Caco-2 (cell line): ENCODE results near the gene TRMT1L. TPM values are rescaled to one million over a fixed set of nuclear protein-coding genes. Genes with fewer than 3 reads are reported as not detected.

ENCODE experiments used
- BruUV-seq: library from RNA; stranded (reverse); fragments of 400-500 nt; replicated peaks from 2 replicates; lab custom pipeline; 2021; lab: Mats Ljungman, UMichigan
- CTCF ChIA-PET: fragments of 300-600 bp; sonication (Branson Sonifier 250); formaldehyde crosslinking; loops from one replicate; lab custom pipeline; 2022; ENCODE audit warnings: antibody characterized with exemption; lab: Charles Lee
- POLR2A ChIA-PET: fragments of 300-600 bp; sonication (Branson Sonifier 250); formaldehyde crosslinking; loops from one replicate; lab custom pipeline; 2022; ENCODE audit warnings: antibody characterized with exemption; lab: Charles Lee
- DNase-seq, 2 experiments: peaks; one replicate each; pipeline versions ENCODE4 v3.0.0 to v3.0.0-alpha.2; 2020 to 2022
- H3K27me3 ChIP-seq: replicated peaks from 2 replicates; pipeline ENCODE4 v1.6.0; 2011; ENCODE audit warnings: low read length; ENCODE audit not compliant: control insufficient read depth, insufficient read depth
- H3K36me3 ChIP-seq: 2 replicates; pipeline ENCODE4 v1.5.1; 2011; ENCODE audit warnings: low read length; ENCODE audit not compliant: control insufficient read depth, insufficient read depth
- H3K4me1 ChIP-seq: fragments of 250-450 bp; sonication (Bioruptor Pico); 2 replicates; pipeline ENCODE4 v1.5.1; 2020; ENCODE audit warnings: mild to moderate bottlenecking
- H3K4me3 ChIP-seq: 2 replicates; pipeline ENCODE4 v1.5.1; 2011; ENCODE audit warnings: low read depth, mild to moderate bottlenecking, control low read depth, low read length
- H3K9me3 ChIP-seq: fragments of 250-450 bp; sonication (Bioruptor Pico); 2 replicates; pipeline ENCODE4 v1.5.1; 2020; ENCODE audit warnings: mild to moderate bottlenecking, moderate library complexity
- H3K27ac Mint-ChIP-seq: one replicate; pipeline ENCODE4 v1.8.0; 2022; ENCODE audit warnings: mixed read lengths; ENCODE audit not compliant: unreplicated experiment
- H3K27me3 Mint-ChIP-seq: one replicate; pipeline ENCODE4 v1.8.0; 2022; ENCODE audit warnings: mixed read lengths; ENCODE audit not compliant: insufficient read depth, unreplicated experiment
- H3K36me3 Mint-ChIP-seq: one replicate; pipeline ENCODE4 v1.8.0; 2022; ENCODE audit warnings: mild to moderate bottlenecking, mixed read lengths; ENCODE audit not compliant: insufficient read depth, unreplicated experiment
- H3K4me1 Mint-ChIP-seq: one replicate; pipeline ENCODE4 v1.8.0; 2022; ENCODE audit warnings: low read depth, mixed read lengths; ENCODE audit not compliant: unreplicated experiment
- H3K4me3 Mint-ChIP-seq: one replicate; pipeline ENCODE4 v1.8.0; 2022; ENCODE audit warnings: mild to moderate bottlenecking, moderate library complexity, mixed read lengths; ENCODE audit not compliant: unreplicated experiment
- H3K9me3 Mint-ChIP-seq: one replicate; pipeline ENCODE4 v1.8.0; 2022; ENCODE audit warnings: mixed read lengths; ENCODE audit not compliant: unreplicated experiment
- intact Hi-C: fragments of 100-400 bp; cut with micrococcal nuclease; formaldehyde crosslinking; loops from one replicate; pipeline ENCODE4 v1.10.0; 2022; ENCODE audit not compliant: unreplicated experiment
- total RNA-seq: library from RNA; stranded (reverse); gene quantifications from 2 replicates; pipeline ENCODE4 v1.2.3, GENCODE V29; 2022
- TF ChIP-seq, protein P1 (sequence below), 2 experiments: fragments of 200-600 bp in 1 of 2; IDR thresholded peaks; 1 replicate in 1 of 2; 2 replicates in 1 of 2; pipeline versions ENCODE4 v1.5.1 to v1.8.0; 2011 to 2022; ENCODE audit warnings: antibody characterized with exemption in 1 of 2, control low read depth in 1 of 2, inconsistent platforms in 1 of 2, low read depth in 1 of 2, low read length in 1 of 2, mild to moderate bottlenecking in 1 of 2, moderate library complexity in 1 of 2; ENCODE audit not compliant: insufficient read depth in 1 of 2, severe bottlenecking in 1 of 2, unreplicated experiment in 1 of 2

TRMT1L gene
- total RNA-seq, 1 experiment from 2014 or later: 14.2 TPM

DNA sequence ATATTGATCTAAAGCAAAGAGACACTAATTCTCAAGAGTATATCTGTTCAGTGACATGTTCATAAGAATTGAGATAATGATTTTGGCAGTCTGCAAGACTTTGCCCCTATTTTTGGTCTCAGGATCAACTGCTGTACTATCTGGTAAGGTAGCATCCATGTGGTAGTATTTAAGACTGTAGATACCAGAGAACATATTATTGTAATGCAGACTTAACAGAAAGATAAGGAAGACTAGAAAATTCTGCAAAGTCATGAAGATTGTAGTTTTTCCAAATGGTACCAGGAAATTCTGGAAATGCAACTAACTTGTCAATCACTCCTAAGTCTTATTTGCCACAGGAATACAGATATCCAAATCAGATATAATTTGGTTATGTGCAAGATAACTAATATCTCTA, 76.3 kb downstream of the TRMT1L start:
- TF ChIP-seq, protein P1, sequence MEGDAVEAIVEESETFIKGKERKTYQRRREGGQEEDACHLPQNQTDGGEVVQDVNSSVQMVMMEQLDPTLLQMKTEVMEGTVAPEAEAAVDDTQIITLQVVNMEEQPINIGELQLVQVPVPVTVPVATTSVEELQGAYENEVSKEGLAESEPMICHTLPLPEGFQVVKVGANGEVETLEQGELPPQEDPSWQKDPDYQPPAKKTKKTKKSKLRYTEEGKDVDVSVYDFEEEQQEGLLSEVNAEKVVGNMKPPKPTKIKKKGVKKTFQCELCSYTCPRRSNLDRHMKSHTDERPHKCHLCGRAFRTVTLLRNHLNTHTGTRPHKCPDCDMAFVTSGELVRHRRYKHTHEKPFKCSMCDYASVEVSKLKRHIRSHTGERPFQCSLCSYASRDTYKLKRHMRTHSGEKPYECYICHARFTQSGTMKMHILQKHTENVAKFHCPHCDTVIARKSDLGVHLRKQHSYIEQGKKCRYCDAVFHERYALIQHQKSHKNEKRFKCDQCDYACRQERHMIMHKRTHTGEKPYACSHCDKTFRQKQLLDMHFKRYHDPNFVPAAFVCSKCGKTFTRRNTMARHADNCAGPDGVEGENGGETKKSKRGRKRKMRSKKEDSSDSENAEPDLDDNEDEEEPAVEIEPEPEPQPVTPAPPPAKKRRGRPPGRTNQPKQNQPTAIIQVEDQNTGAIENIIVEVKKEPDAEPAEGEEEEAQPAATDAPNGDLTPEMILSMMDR (IDR thresholded peaks at IDR 0.05; ENCODE audit: insufficient read depth in 1 of 2, low read depth in 1 of 2, low read length in 1 of 2, severe bottlenecking in 1 of 2, unreplicated experiment in 1 of 2): no peak
- Mint-ChIP-seq H3K4me3 (no peak overlapping the region), H3K4me1 (peaks cover 6% of the 10 kb centered on the region), H3K9me3 (peaks cover 10% of the 10 kb centered on the region), H3K27ac (no peak overlapping the region), H3K36me3 (no peaks in the 10 kb centered on the region), H3K27me3 (no peaks in the 10 kb centered on the region)
- Histone ChIP-seq H3K36me3 (no peaks in the 10 kb centered on the region), H3K9me3 (no peaks in the 10 kb centered on the region), H3K4me1 (no peaks in the 10 kb centered on the region), H3K4me3 (no peak overlapping the region), H3K27me3 (no peaks in the 10 kb centered on the region)
- POLR2A ChIA-PET: no interaction called here
- no TSS peak for BruUV-seq
- CTCF ChIA-PET: no interaction called here
- intact Hi-C loops: no loop called here
- no peak for DNase-seq

DNA sequence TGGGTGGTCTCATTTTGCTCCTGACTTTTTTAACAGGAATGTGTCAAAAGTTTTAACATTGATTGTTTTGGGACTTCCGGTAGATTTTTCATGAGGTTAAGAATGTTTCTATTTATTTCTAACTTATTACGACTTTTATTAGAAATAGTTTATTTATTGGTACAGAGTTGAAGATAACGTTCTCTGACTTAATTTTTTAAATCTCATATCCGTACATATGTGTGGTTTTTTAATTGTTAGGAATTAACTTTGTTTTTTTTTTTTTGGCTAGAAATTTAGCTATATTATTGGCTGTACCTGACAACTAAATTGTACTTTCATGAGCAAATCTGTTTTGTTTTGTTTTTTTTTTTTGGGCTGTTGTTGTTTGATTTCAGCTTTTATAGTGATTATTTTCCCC, 79.4 kb downstream of the TRMT1L start:
- CTCF ChIA-PET: no interaction called here
- POLR2A ChIA-PET: no interaction called here
- H3K36me3 Mint-ChIP-seq: no peaks in the 10 kb centered on the region
- TF ChIP-seq, protein P1 (IDR thresholded peaks at IDR 0.05; ENCODE audit: insufficient read depth in 1 of 2, low read depth in 1 of 2, low read length in 1 of 2, severe bottlenecking in 1 of 2, unreplicated experiment in 1 of 2): no peak
- intact Hi-C loops: no loop called here
- Histone ChIP-seq H3K4me1 (no peaks in the 10 kb centered on the region), H3K4me3 (no peak overlapping the region), H3K9me3 (no peaks in the 10 kb centered on the region), H3K27me3 (no peaks in the 10 kb centered on the region), H3K36me3 (no peaks in the 10 kb centered on the region)
- no peak for DNase-seq
- no peak overlapping the region for H3K4me3 Mint-ChIP-seq
- no peak overlapping the region for H3K27ac Mint-ChIP-seq
- no TSS peak for BruUV-seq
- H3K27me3 Mint-ChIP-seq: no peaks in the 10 kb centered on the region
- H3K9me3 Mint-ChIP-seq: peaks cover 10% of the 10 kb centered on the region
- H3K4me1 Mint-ChIP-seq: peaks cover 6% of the 10 kb centered on the region

DNA sequence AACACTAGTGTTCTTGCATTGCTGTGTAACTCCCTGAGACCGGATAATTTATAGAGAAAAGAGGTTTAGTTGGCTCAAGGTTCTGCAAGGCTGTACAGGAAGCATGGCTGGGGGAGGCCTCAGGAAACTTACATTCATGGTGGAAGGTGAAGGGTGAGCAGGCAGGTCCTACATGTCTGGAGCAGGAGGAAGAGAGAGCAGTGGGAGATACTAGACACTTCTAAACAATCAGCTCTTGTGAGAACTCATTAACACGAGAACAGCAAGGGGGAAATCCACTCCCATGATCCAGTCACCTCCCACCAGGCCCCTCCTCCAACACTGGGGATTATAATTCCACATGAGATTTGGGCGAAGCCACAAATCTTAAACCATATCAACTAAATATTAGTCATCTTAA, 81.3 kb downstream of the TRMT1L start:
- DNase-seq: no peak
- Mint-ChIP-seq H3K9me3 (peaks cover 10% of the 10 kb centered on the region), H3K4me3 (no peak overlapping the region), H3K4me1 (peaks cover 6% of the 10 kb centered on the region), H3K36me3 (no peaks in the 10 kb centered on the region), H3K27me3 (no peaks in the 10 kb centered on the region), H3K27ac (no peak overlapping the region)
- intact Hi-C loops: no loop called here
- no peak overlapping the region for H3K4me3 ChIP-seq
- H3K36me3 ChIP-seq: no peaks in the 10 kb centered on the region
- H3K4me1 ChIP-seq: no peaks in the 10 kb centered on the region
- no peaks in the 10 kb centered on the region for H3K27me3 ChIP-seq
- TF ChIP-seq, protein P1 (IDR thresholded peaks at IDR 0.05; ENCODE audit: insufficient read depth in 1 of 2, low read depth in 1 of 2, low read length in 1 of 2, severe bottlenecking in 1 of 2, unreplicated experiment in 1 of 2): no peak
- CTCF ChIA-PET: interaction anchor here (0.6 kb wide), 1 partner anchor 467 kb away, joined by 3 read pairs; no protein-coding TSS in a partner anchor
- POLR2A ChIA-PET: no interaction called here
- no TSS peak for BruUV-seq
- H3K9me3 ChIP-seq: no peaks in the 10 kb centered on the region
